ENCODE measurements around the gene DYNLT3.

- TF ChIP-seq CTCF (IDR thresholded peaks at IDR 0.05; ENCODE audit: poor library complexity, severe bottlenecking) (no peak), POLR2AphosphoS5 (IDR thresholded peaks at IDR 0.05) (no peak), MXI1 (conservative IDR thresholded peaks at IDR 0.05; ENCODE audit: poor library complexity, severe bottlenecking) (no peak), EP300 (conservative IDR thresholded peaks at IDR 0.05; ENCODE audit: poor library complexity, severe bottlenecking) (no peak), EZH2 (IDR thresholded peaks at IDR 0.05; ENCODE audit: borderline replicate concordance, insufficient read depth, low read length, poor library complexity, severe bottlenecking) (no peak), REST (IDR thresholded peaks at IDR 0.05; ENCODE audit: borderline replicate concordance) (no peak)
Measured at GRCh38 chrX:37879692-37880091, 32.3 kb upstream of the DYNLT3 start.

Measured in neural cell (in vitro differentiated cells).